Measurements from ENCODE around the gene IRS1.

Gene IRS1

GRCh38 chr2:226690461-226691024 is 109.1 kb downstream of the IRS1 start:
- Histone ChIP-seq H3K4me3 (ENCODE audit: extremely low read depth, insufficient read depth, low read length, poor library complexity, severe bottlenecking) (no peak overlapping the region), H3K36me3 (ENCODE audit: control insufficient read depth, insufficient read depth, low read length) (no peaks in the 10 kb centered on the region), H3K4me1 (ENCODE audit: control insufficient read depth, insufficient read depth, low read length, poor library complexity, severe bottlenecking) (peaks cover 17% of the 10 kb centered on the region), H3K9me3 (ENCODE audit: control insufficient read depth, low read length) (peaks cover 4% of the 10 kb centered on the region), H3K27ac (ENCODE audit: low read depth, low read length, severe bottlenecking) (no peak overlapping the region)
- 100% methylated on average over 2 of the region's 4 CpGs; no CpG with 5 or more reads in 1 of the 2 experiments for WGBS, 2 experiments (ENCODE audit: insufficient coverage in 2 of 2)

GRCh38 chr2:226687641-226688253 is 111.9 kb downstream of the IRS1 start:
- H3K4me3 ChIP-seq (ENCODE audit: extremely low read depth, insufficient read depth, low read length, poor library complexity, severe bottlenecking), result no peak overlapping the region
- WGBS, 2 experiments (ENCODE audit: insufficient coverage in 2 of 2), result 83 to 90% methylated on average over 1 to 2 of the region's 2 CpGs
- H3K36me3 ChIP-seq (ENCODE audit: control insufficient read depth, insufficient read depth, low read length), result no peaks in the 10 kb centered on the region
- peaks cover 17% of the 10 kb centered on the region for H3K4me1 ChIP-seq (ENCODE audit: control insufficient read depth, insufficient read depth, low read length, poor library complexity, severe bottlenecking)
- peaks cover 4% of the 10 kb centered on the region for H3K9me3 ChIP-seq (ENCODE audit: control insufficient read depth, low read length)
- no peak overlapping the region for H3K27ac ChIP-seq (ENCODE audit: low read depth, low read length, severe bottlenecking)

DNA sequence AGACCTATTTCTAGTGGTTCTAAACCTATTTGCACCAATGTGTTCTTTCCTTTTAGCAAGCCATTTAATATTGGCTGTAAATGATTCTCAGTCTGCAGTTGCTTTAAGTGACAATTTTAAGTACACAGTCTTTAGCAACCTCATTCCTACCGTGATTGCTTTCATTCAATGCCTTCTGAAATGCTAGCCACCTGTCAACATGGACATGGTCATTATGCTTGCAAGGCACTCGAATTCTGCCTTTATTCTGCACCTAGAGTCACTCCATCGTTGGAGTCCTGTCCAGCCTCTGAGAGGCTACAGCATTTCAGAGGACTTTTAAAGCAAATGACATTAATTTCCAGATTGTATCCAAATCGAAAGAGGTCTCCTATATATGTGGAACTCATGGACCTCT is 115.1 kb downstream of the IRS1 start:
- no peaks in the 10 kb centered on the region for H3K36me3 ChIP-seq (ENCODE audit: control insufficient read depth, insufficient read depth, low read length)
- peaks cover 4% of the 10 kb centered on the region for H3K9me3 ChIP-seq (ENCODE audit: control insufficient read depth, low read length)
- H3K4me1 ChIP-seq (ENCODE audit: control insufficient read depth, insufficient read depth, low read length, poor library complexity, severe bottlenecking), result no peaks in the 10 kb centered on the region
- no peak overlapping the region for H3K27ac ChIP-seq (ENCODE audit: low read depth, low read length, severe bottlenecking)
- H3K4me3 ChIP-seq (ENCODE audit: extremely low read depth, insufficient read depth, low read length, poor library complexity, severe bottlenecking), result no peak overlapping the region
- 85 to 97% methylated on average over 3 to 4 of the region's 4 CpGs for WGBS, 2 experiments (ENCODE audit: insufficient coverage in 2 of 2)

GRCh38 chr2:226683944-226684562 is 115.6 kb downstream of the IRS1 start:
- Histone ChIP-seq H3K36me3 (ENCODE audit: control insufficient read depth, insufficient read depth, low read length) (no peaks in the 10 kb centered on the region), H3K9me3 (ENCODE audit: control insufficient read depth, low read length) (peaks cover 4% of the 10 kb centered on the region), H3K4me3 (ENCODE audit: extremely low read depth, insufficient read depth, low read length, poor library complexity, severe bottlenecking) (no peak overlapping the region), H3K4me1 (ENCODE audit: control insufficient read depth, insufficient read depth, low read length, poor library complexity, severe bottlenecking) (no peaks in the 10 kb centered on the region), H3K27ac (ENCODE audit: low read depth, low read length, severe bottlenecking) (no peak overlapping the region)
- WGBS, 2 experiments (ENCODE audit: insufficient coverage in 2 of 2), result 100% methylated on average over 1 of the region's 1 CpG

DNA sequence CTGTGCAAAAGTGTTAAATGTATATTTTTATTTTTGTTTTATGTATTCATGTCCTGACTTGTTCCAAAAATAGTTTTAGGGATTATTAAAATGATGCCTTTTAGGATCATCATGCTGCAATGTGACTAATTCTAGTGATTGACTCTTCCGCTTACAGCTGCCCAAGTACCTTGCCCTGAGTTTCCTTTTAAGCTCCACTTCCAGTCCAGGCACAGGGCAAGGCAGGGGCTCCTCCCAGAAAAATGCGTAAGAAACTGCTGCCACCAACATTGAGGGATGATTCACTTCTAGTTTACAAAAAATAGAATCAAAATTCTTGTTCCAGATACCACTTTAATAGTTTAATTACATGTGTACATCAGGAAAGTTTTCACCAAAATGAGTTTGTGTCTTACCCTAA is 116.4 kb downstream of the IRS1 start:
- H3K36me3 ChIP-seq (ENCODE audit: control insufficient read depth, insufficient read depth, low read length), result no peaks in the 10 kb centered on the region
- no peaks in the 10 kb centered on the region for H3K4me1 ChIP-seq (ENCODE audit: control insufficient read depth, insufficient read depth, low read length, poor library complexity, severe bottlenecking)
- no peak overlapping the region for H3K4me3 ChIP-seq (ENCODE audit: extremely low read depth, insufficient read depth, low read length, poor library complexity, severe bottlenecking)
- no peak overlapping the region for H3K27ac ChIP-seq (ENCODE audit: low read depth, low read length, severe bottlenecking)
- 83% methylated on average over 1 of the region's 2 CpGs; no CpG with 5 or more reads in 1 of the 2 experiments for WGBS, 2 experiments (ENCODE audit: insufficient coverage in 2 of 2)
- H3K9me3 ChIP-seq (ENCODE audit: control insufficient read depth, low read length), result peaks cover 4% of the 10 kb centered on the region
